ENCODE data around the gene CPN1.

GRCh38 chr10:100122780-100123179 lies 41.1 kb upstream of the CPN1 start:
- TF ChIP-seq CTCF (conservative IDR thresholded peaks at IDR 0.05; ENCODE audit: low read depth in 2 of 2) (no peak), JUNB (IDR thresholded peaks at IDR 0.05; ENCODE audit: unreplicated experiment) (no peak), EZH2phosphoT487 (IDR thresholded peaks at IDR 0.05; ENCODE audit: unreplicated experiment) (no peak)
